NB4 (cell line): ENCODE data around the gene MKRN1.
"Not testable (repeated sequence)": the region's sequence is repeated elsewhere in the genome, so short reads cannot be mapped to it uniquely, and the experiment has no call there.

Experiments
- DNase-seq: peaks from one replicate; pipeline ENCODE4 v3.0.0; 2010; ENCODE audit warnings: low read depth
- H3K4me3 ChIP-seq: one replicate; pipeline ENCODE4 v1.5.1; 2011; ENCODE audit warnings: mild to moderate bottlenecking, low read depth, low read length, moderate library complexity
- MYC ChIP-seq: IDR thresholded peaks from 2 replicates; pipeline ENCODE4 v1.6.1; 2011; ENCODE audit warnings: low read depth, low read length
- POLR2A ChIP-seq: IDR thresholded peaks from 2 replicates; pipeline ENCODE4 v1.6.1; 2011; ENCODE audit warnings: mild to moderate bottlenecking; ENCODE audit not compliant: insufficient read length; ENCODE audit errors: extremely low read depth
- TF ChIP-seq, protein P1 (sequence below): IDR thresholded peaks from one replicate; pipeline ENCODE4 v1.5.1; 2012; ENCODE audit warnings: low read depth, low read length
- TF ChIP-seq, protein P2 (sequence below): IDR thresholded peaks from 2 replicates; pipeline ENCODE4 v1.6.1; 2011; ENCODE audit warnings: low read depth, low read length

The MKRN1 gene

DNA sequence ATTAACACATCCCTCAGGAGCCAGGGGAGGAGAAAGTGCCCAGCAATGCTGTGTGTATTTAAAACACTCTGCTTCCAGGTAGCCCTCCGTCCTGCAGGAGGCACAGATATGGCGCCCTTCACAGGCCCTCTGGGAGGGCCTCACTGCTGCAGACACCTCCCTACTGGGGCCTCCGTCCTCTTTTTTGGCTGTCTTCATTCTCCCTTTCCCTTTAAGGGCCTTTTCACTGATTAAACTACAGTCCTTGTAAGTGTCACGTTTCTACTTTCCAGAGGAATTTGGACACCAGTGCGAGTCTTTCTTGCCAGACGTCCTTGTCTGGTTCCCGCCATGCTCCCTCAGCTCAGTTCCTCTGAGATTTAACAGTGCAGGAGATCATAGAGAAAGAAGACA is 39.7 kb upstream of the MKRN1 start:
- TF ChIP-seq, protein P1, sequence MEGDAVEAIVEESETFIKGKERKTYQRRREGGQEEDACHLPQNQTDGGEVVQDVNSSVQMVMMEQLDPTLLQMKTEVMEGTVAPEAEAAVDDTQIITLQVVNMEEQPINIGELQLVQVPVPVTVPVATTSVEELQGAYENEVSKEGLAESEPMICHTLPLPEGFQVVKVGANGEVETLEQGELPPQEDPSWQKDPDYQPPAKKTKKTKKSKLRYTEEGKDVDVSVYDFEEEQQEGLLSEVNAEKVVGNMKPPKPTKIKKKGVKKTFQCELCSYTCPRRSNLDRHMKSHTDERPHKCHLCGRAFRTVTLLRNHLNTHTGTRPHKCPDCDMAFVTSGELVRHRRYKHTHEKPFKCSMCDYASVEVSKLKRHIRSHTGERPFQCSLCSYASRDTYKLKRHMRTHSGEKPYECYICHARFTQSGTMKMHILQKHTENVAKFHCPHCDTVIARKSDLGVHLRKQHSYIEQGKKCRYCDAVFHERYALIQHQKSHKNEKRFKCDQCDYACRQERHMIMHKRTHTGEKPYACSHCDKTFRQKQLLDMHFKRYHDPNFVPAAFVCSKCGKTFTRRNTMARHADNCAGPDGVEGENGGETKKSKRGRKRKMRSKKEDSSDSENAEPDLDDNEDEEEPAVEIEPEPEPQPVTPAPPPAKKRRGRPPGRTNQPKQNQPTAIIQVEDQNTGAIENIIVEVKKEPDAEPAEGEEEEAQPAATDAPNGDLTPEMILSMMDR = no peak
- TF ChIP-seq MYC (no peak), POLR2A (no peak)
- TF ChIP-seq, protein P2, sequence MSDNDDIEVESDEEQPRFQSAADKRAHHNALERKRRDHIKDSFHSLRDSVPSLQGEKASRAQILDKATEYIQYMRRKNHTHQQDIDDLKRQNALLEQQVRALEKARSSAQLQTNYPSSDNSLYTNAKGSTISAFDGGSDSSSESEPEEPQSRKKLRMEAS = no peak
- no peak overlapping the region for H3K4me3 ChIP-seq
- DNase-seq = no peak

DNA sequence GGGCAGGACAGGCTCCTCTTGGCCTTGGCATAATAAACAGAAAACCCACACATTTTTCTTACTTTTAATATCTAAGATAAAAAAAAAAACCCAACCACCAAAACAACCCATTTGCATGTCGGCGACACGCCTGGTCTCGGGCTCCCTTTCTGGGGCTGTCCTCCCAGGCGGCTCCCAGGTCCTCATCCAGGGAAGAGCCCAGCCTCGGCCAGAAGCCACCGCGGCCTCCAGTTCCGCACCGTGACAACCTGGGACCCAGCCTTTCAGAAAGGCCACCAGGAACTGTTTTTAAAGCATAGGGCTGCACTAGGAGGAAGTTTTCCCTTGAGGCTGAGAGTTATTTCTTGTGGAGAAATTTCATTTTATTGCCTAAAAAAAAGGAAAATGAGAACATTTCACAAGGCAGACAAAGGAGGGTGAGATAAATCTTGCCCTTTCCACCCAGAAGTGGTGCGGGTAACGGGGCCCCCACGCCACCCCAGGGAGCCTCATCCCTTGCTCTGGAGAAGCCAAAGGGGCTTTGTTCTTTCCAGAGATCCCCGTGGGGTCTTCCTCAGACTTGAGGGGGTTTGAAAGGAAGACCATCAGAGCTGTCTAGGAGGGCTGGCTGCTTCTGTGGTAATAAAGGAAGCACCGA is 39.2 kb upstream of the MKRN1 start:
- TF ChIP-seq, protein P1 = no peak
- TF ChIP-seq POLR2A (no peak), MYC (no peak)
- TF ChIP-seq, protein P2 = no peak
- H3K4me3 ChIP-seq = no peak overlapping the region
- no peak for DNase-seq

DNA sequence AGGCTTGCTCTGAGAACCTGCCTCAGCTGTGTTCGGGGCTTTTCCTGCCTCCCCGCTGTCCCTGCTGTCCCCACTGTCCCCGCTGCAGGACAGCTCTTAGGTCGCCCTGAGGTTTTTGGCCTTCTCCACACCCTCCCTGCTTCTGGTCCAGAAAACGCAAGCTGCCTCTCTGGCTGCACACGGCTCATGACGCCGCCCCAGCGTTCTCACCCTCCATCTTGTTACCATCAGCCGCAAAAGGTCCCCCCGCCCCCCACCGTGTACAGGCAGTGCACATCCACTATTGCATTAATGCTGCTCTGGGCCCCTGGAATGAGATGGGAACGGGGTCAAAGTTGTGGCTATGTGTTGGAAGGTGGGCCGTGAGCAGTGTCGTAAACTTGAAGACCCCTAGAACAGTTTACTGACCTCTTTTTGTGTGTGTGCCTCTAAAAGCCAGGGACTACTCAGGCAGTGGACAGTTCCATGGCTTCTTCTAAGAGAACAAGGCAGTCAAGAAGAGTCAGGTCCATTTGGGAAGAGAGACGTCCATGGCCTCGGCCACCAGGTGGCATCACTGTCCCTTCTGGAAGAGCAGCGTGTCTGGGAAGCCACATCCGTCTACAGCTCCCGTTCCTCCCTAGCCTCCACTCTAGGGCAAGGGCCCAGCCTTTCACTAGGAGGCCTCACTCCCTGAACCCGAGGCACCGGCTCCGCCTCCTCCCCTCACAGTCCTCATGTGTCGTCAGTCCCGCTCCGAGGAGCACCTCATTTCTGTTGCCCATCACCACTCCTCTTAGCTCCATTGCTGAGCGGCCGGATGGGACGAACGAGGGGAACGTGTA is 38.5 kb upstream of the MKRN1 start:
- TF ChIP-seq, protein P1 = peak; percentile 96
- peak; percentile 43; the same call in 1 of the 2 replicates for TF ChIP-seq MYC
- TF ChIP-seq, protein P2 = peak; percentile 72
- TF ChIP-seq POLR2A = no peak
- DNase-seq = peak; percentile 90
- no peak overlapping the region for H3K4me3 ChIP-seq

DNA sequence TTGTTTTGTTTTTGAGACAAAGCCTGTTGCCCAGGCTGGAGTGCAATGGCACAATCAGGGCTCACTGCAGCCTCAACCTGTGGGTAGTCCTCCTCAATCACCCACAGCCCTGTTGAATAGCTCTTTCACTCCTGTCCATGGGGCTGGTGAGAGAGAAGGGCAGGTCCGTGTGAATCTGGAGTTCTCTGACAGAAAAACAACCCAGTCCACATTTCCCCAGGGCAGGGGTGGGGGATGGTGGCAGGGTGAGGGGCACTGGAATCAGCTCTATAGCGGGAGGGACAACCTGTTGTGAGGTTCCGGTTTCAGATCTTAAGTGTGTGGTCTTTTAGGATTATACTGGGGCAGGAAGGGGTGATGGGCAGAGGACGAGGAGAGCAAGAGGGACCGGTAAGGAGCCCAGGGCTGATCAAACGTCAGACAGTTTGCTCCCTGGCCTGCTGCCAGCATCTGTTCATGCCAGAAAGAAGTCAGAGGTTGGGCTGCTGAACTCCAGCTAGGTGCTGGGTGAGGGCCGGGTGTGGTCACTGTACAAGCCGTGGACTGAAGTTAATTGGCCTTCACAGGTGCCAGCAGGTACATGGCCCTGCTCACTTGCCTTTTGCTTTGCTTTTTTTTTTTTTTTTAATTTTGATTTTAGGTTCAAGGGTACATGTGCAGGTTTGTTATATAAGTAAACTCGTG is 33.2 kb upstream of the MKRN1 start:
- no peak overlapping the region for H3K4me3 ChIP-seq
- TF ChIP-seq POLR2A (no peak), MYC (no peak)
- TF ChIP-seq, protein P2 = no peak
- TF ChIP-seq, protein P1 = no peak
- no peak for DNase-seq

DNA sequence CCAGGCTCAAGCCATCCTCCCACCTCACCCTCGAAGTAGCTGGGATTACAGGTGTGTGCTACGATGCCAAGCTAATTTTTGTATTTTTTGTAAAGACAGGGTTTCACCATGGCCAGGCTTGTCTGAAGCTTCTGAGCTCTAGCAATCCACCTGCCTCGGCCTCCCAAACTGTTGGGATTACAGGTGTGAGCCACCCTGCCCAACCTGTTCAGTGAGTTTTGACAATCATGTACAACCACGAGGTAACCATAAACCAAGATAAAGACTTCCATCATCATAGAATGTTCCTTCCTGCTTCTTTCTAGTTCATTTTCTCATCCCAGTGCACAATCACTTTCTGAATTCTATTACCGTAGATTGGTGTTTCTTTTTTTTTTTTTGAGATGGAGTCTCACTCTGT is 30.5 kb upstream of the MKRN1 start:
- H3K4me3 ChIP-seq = no peak overlapping the region
- DNase-seq = no peak
- no peak for TF ChIP-seq MYC
- TF ChIP-seq, protein P1 = no peak
- TF ChIP-seq POLR2A = no peak
- TF ChIP-seq, protein P2 = no peak

DNA sequence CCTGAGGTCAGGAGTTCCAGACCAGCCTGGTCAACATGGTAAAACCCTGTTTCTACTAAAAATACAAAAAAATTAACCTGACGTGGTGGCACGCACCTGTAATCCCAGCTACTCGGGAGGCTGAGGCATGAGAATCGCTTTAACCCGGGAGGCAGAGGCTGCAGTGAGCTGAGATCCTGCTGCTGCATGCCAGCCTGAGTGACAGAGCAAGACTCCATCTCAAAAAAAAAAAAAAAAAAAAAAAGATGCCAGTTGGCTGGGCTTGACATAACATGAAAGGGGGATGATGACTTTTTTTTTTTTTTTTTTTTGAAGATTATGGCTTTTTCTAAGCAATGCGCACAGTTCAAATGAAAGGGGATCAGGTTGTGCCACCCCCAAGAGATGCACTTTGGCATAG is 28.3 kb upstream of the MKRN1 start:
- not testable (repeated sequence) for H3K4me3 ChIP-seq, DNase-seq
